ENCODE data around the gene OCRL.

- TF ChIP-seq, protein P1, sequence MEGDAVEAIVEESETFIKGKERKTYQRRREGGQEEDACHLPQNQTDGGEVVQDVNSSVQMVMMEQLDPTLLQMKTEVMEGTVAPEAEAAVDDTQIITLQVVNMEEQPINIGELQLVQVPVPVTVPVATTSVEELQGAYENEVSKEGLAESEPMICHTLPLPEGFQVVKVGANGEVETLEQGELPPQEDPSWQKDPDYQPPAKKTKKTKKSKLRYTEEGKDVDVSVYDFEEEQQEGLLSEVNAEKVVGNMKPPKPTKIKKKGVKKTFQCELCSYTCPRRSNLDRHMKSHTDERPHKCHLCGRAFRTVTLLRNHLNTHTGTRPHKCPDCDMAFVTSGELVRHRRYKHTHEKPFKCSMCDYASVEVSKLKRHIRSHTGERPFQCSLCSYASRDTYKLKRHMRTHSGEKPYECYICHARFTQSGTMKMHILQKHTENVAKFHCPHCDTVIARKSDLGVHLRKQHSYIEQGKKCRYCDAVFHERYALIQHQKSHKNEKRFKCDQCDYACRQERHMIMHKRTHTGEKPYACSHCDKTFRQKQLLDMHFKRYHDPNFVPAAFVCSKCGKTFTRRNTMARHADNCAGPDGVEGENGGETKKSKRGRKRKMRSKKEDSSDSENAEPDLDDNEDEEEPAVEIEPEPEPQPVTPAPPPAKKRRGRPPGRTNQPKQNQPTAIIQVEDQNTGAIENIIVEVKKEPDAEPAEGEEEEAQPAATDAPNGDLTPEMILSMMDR (IDR thresholded peaks at IDR 0.05; ENCODE audit: low read depth, low read length, poor library complexity, severe bottlenecking) = no peak
- TF ChIP-seq EZH2phosphoT487 (IDR thresholded peaks at IDR 0.05; ENCODE audit: borderline replicate concordance, low read length) = no peak
Measured at GRCh38 chrX:129590596-129590995, 50.5 kb downstream of the OCRL start.

All from DOHH2 (cell line).